Ishikawa (cell line): ENCODE measurements around the gene SASH1.
A peak's percentile ranks its signal among the peaks of the same experiment; 100 is the strongest.

ENCODE experiments used
- TEAD4 ChIP-seq: IDR thresholded peaks from 2 replicates; pipeline ENCODE4 v1.6.1; 2012
- YY1 ChIP-seq: IDR thresholded peaks from 2 replicates; pipeline ENCODE4 v1.6.1; 2012; ENCODE audit warnings: low read depth

GRCh38 chr6:148432462-148433195, 90.0 kb downstream of the SASH1 start:
- TF ChIP-seq YY1 (0 out of 2 replicates have a peak, but pooled peaks have one; percentile 17), TEAD4 (peak; percentile 28)
